Body of pancreas (tissue), 4 donors: ENCODE data around the gene DIAPH1. TPM values are rescaled to one million over a fixed set of nuclear protein-coding genes. Genes with fewer than 3 reads are reported as not detected.

ENCODE experiments used
- ATAC-seq: fragments of 150-250 bp; one replicate; pipeline ENCODE4 v1.9.1; 2016
- DNase-seq, 4 donors: peaks; one replicate each; pipeline ENCODE4 v3.0.0-alpha.2; 2019
- H3K27ac ChIP-seq, 4 donors: fragments of 200-600 bp; sonication (generic); 1 replicate in 3 of 4; 2 replicates in 1 of 4; pipeline versions ENCODE4 v1.5.1 to v1.6.1; 2016 to 2019; ENCODE audit warnings: mild to moderate bottlenecking in 1 of 4, mixed read lengths in 1 of 4, moderate library complexity in 1 of 4
- H3K27me3 ChIP-seq, 2 donors: fragments of 200-600 bp; sonication (generic); one replicate each; pipeline ENCODE4 v1.6.0; 2016; ENCODE audit warnings: mild to moderate bottlenecking in 1 of 2
- H3K36me3 ChIP-seq, 2 donors: fragments of 200-600 bp; sonication (generic); replicated peaks in 1 of 2; 2 replicates each; pipeline ENCODE4 v1.5.1; 2016; ENCODE audit warnings: low read depth in 2 of 2; ENCODE audit not compliant: insufficient read depth in 1 of 2
- H3K4me1 ChIP-seq: fragments of 200-600 bp; sonication (generic); one replicate; pipeline ENCODE4 v1.6.0; 2016
- H3K4me3 ChIP-seq, 2 donors: fragments of 200-600 bp; sonication (generic); 1 replicate in 1 of 2; 2 replicates in 1 of 2; pipeline ENCODE4 v1.5.1; 2016 to 2019
- H3K9me3 ChIP-seq, 3 donors: fragments of 200-600 bp; sonication (generic); 1 replicate in 2 of 3; 2 replicates in 1 of 3; pipeline ENCODE4 v1.5.1; 2016
- CTCF ChIP-seq, 7 experiments: fragments of 450-650 bp in 4 of 7; fragments of 200-600 bp in 3 of 7; sonication (generic) in 3 of 7; IDR thresholded peaks; one replicate each; pipeline ENCODE4 v1.5.1; 2016 to 2019; ENCODE audit warnings: antibody characterized with exemption in 7 of 7
- POLR2A ChIP-seq, 3 donors: fragments of 450-650 bp; IDR thresholded peaks; one replicate each; pipeline ENCODE4 v1.6.1; 2016; ENCODE audit warnings: antibody characterized with exemption in 3 of 3, mild to moderate bottlenecking in 2 of 3
- WGBS, 2 donors: methylation state at CpG; one replicate each; pipeline ENCODE4 v1.1.5; 2017; 5-methylcytosine and 5-hydroxymethylcytosine counted together
- intact Hi-C: fragments of 100-400 bp; cut with DNase I; formaldehyde crosslinking; loops from one replicate; pipeline ENCODE4 v1.15.1; 2023
- total RNA-seq, 2 donors: library from RNA; depleted of rRNA; stranded (reverse); fragments of >200 nt; gene quantifications; one replicate each; pipeline ENCODE4 v1.1.0, GENCODE V29; 2016

Gene DIAPH1
- total RNA-seq, 2 donors from 2014 or later, result 28.3 to 47.0 TPM

GRCh38 chr5:141641634-141642267 lies 23.0 kb upstream of the DIAPH1 start:
- TF ChIP-seq CTCF (IDR thresholded peaks at IDR 0.05) (no peak), POLR2A (IDR thresholded peaks at IDR 0.05) (no peak)
- intact Hi-C loops, result no loop called here

GRCh38 chr5:141640698-141641097 lies 21.9 kb upstream of the DIAPH1 start:
- no peaks in the 10 kb centered on the region for H3K36me3 ChIP-seq
- DNase-seq (no peak), ATAC-seq (no peak)
- WGBS, 2 donors, result 76 to 87% methylated on average over 9 of the region's 9 CpGs
- H3K27ac ChIP-seq, result no peak overlapping the region
- no peaks in the 10 kb centered on the region for H3K27me3 ChIP-seq
- no peak for TF ChIP-seq CTCF (IDR thresholded peaks at IDR 0.05)
- no peak for TF ChIP-seq POLR2A (IDR thresholded peaks at IDR 0.05)
- no peaks in the 10 kb centered on the region for H3K9me3 ChIP-seq
- intact Hi-C loops, result no loop called here
- H3K4me3 ChIP-seq, result no peak overlapping the region
- peaks cover 17% of the 10 kb centered on the region for H3K4me1 ChIP-seq

More at GRCh38 chr5:141641634-141642267, 23.0 kb upstream of the DIAPH1 start:
- H3K27me3 ChIP-seq, result no peaks in the 10 kb centered on the region
- ATAC-seq (no peak), DNase-seq (no peak)
- H3K27ac ChIP-seq, result no peak overlapping the region
- WGBS, 2 donors, result 76 to 88% methylated on average over 2 of the region's 2 CpGs
- H3K9me3 ChIP-seq, result no peaks in the 10 kb centered on the region
- H3K36me3 ChIP-seq, result no peaks in the 10 kb centered on the region
- H3K4me1 ChIP-seq, result peaks cover 13% of the 10 kb centered on the region
- no peak overlapping the region for H3K4me3 ChIP-seq

- H3K4me1 ChIP-seq, result peaks cover 23% of the 10 kb centered on the region
- WGBS, 2 donors, result 71 to 80% methylated on average over 1 to 3 of the region's 3 CpGs
- no peaks in the 10 kb centered on the region for H3K36me3 ChIP-seq
- intact Hi-C loops, result no loop called here
- DNase-seq (no peak), ATAC-seq (no peak)
- no peaks in the 10 kb centered on the region for H3K27me3 ChIP-seq
- no peak for TF ChIP-seq POLR2A (IDR thresholded peaks at IDR 0.05)
- TF ChIP-seq CTCF (IDR thresholded peaks at IDR 0.05), result no peak
- H3K4me3 ChIP-seq, result no peak overlapping the region
- no peak overlapping the region for H3K27ac ChIP-seq
- H3K9me3 ChIP-seq, result no peaks in the 10 kb centered on the region
Observed at GRCh38 chr5:141640051-141640415, 21.2 kb upstream of the DIAPH1 start.

- WGBS, 2 donors, result 92 to 94% methylated on average over 7 to 12 of the region's 12 CpGs
- DNase-seq (no peak), ATAC-seq (no peak)
- Histone ChIP-seq H3K36me3 (no peaks in the 10 kb centered on the region), H3K27ac (no peak overlapping the region), H3K4me1 (peaks cover 29% of the 10 kb centered on the region), H3K9me3 (no peaks in the 10 kb centered on the region), H3K4me3 (no peak overlapping the region), H3K27me3 (no peaks in the 10 kb centered on the region)
- TF ChIP-seq POLR2A (IDR thresholded peaks at IDR 0.05) (no peak), CTCF (IDR thresholded peaks at IDR 0.05) (no peak)
- intact Hi-C loops, result no loop called here
Observed at GRCh38 chr5:141639357-141640050, 20.7 kb upstream of the DIAPH1 start.

- WGBS, 2 donors, result 94 to 95% methylated on average over 2 of the region's 2 CpGs
- H3K36me3 ChIP-seq, result no peaks in the 10 kb centered on the region
- H3K27ac ChIP-seq, result no peak overlapping the region
- no peak overlapping the region for H3K4me3 ChIP-seq
- ATAC-seq, result no peak
- intact Hi-C loops, result no loop called here
- no peak for DNase-seq
- no peaks in the 10 kb centered on the region for H3K27me3 ChIP-seq
- H3K4me1 ChIP-seq, result peaks cover 29% of the 10 kb centered on the region
- no peaks in the 10 kb centered on the region for H3K9me3 ChIP-seq
- TF ChIP-seq POLR2A (IDR thresholded peaks at IDR 0.05) (no peak), CTCF (IDR thresholded peaks at IDR 0.05) (no peak)
Observed at GRCh38 chr5:141638771-141639170, 20.0 kb upstream of the DIAPH1 start.
